HFF-Myc (cell line): ENCODE data around the gene ZNF592.
"Not testable (repeated sequence)": the region's sequence is repeated elsewhere in the genome, so short reads cannot be mapped to it uniquely, and the experiment has no call there.

Experiments used
- DNase-seq: peaks from one replicate; pipeline ENCODE4 v3.0.0-alpha.2; 2011; ENCODE audit warnings: low read depth; ENCODE audit errors: extremely low read depth
- H3K4me3 ChIP-seq: replicated peaks from 2 replicates; pipeline ENCODE4 v1.5.1; 2011; ENCODE audit warnings: low read depth, mild to moderate bottlenecking, control low read depth, low read length
- TF ChIP-seq, protein P1 (sequence below): IDR thresholded peaks from 2 replicates; pipeline ENCODE4 v1.5.1; 2012; ENCODE audit warnings: mild to moderate bottlenecking, low read depth, low read length, control low read depth; ENCODE audit errors: missing control alignments

ZNF592 gene

DNA sequence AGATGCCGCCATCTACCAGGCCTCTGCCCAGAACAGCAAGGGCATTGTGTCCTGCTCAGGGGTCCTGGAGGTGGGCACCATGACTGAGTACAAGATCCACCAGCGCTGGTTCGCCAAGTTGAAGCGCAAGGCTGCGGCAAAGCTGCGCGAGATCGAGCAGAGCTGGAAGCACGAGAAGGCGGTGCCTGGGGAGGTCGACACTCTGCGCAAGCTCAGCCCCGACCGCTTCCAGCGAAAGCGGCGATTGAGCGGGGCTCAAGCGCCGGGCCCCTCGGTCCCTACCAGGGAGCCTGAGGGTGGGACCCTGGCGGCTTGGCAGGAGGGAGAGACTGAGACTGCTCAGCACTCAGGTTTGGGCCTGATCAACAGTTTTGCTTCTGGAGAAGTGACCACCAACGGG lies 91.3 kb downstream of the ZNF592 start:
- H3K4me3 ChIP-seq, result no peak overlapping the region
- TF ChIP-seq, protein P1, sequence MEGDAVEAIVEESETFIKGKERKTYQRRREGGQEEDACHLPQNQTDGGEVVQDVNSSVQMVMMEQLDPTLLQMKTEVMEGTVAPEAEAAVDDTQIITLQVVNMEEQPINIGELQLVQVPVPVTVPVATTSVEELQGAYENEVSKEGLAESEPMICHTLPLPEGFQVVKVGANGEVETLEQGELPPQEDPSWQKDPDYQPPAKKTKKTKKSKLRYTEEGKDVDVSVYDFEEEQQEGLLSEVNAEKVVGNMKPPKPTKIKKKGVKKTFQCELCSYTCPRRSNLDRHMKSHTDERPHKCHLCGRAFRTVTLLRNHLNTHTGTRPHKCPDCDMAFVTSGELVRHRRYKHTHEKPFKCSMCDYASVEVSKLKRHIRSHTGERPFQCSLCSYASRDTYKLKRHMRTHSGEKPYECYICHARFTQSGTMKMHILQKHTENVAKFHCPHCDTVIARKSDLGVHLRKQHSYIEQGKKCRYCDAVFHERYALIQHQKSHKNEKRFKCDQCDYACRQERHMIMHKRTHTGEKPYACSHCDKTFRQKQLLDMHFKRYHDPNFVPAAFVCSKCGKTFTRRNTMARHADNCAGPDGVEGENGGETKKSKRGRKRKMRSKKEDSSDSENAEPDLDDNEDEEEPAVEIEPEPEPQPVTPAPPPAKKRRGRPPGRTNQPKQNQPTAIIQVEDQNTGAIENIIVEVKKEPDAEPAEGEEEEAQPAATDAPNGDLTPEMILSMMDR, result no peak
- DNase-seq, result no peak

DNA sequence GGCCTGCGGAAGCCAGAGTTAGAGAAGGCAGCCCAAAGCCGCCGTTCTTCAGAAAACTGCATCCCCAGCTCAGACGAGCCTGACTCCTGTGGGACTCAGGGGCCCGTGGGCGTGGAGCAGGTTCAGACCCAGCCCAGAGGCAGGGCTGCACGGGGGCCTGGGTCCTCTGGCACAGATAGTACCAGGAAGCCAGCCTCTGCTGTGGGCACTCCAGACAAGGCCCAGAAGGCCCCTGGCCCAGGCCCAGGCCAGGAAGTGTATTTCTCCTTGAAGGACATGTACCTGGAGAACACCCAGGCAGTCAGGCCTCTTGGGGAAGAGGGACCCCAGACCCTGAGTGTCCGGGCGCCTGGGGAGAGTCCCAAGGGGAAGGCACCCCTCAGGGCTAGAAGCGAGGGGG lies 91.9 kb downstream of the ZNF592 start:
- TF ChIP-seq, protein P1, result no peak
- no peak for DNase-seq
- no peak overlapping the region for H3K4me3 ChIP-seq

DNA sequence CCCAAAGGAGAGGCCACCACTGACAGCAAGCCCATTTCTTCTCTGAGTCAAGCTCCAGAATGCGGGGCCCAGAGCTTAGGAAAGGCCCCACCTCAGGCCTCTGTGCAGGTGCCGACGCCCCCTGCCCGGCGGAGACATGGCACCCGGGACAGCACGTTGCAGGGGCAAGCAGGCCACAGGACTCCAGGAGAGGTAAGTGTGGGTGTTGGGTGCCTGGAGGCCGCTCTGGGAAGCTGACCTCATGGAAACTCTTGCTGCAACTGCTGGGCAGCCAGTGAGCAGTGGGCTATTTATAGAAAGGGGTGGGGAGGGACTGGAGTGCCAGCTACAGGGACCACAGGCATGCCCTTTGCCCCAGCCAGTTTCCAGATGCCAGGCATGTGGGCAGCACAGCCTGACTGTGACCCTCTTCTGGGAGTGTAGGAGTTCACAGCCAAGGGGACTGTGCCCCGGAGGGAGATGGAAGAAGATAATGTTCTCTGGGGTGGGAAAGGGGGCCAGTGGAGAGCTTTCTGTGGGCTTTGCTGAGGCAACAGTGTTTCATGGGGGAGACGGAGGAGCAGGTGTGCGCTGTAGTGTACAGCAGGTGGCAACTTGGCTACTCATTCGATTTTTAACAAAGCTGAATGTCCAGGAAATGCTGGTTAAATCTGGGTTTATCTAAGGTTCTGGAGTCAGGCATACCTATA lies 92.5 kb downstream of the ZNF592 start:
- no peak overlapping the region for H3K4me3 ChIP-seq
- TF ChIP-seq, protein P1, result no peak
- DNase-seq, result no peak

DNA sequence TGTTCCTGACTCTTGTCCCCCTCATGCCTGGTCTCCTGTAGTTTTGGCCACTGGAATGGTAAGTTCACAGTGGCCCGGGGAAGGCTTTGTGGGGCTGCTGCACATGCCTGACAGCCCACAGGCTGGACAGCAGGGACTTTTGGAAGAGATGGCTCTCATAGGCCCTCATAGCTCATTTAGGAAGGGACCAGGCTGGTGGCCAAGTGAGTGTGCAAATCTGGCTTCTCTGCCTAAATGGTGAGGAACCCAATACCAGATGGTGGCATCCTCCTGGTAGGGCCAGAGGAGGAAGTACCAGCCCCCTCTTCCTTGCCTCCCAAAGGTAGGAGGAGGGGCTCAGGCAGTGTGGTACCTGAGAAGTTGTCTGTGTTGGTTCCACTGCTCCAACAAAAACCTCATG lies 94.4 kb downstream of the ZNF592 start:
- no peak for DNase-seq
- H3K4me3 ChIP-seq, result no peak overlapping the region
- TF ChIP-seq, protein P1, result no peak

DNA sequence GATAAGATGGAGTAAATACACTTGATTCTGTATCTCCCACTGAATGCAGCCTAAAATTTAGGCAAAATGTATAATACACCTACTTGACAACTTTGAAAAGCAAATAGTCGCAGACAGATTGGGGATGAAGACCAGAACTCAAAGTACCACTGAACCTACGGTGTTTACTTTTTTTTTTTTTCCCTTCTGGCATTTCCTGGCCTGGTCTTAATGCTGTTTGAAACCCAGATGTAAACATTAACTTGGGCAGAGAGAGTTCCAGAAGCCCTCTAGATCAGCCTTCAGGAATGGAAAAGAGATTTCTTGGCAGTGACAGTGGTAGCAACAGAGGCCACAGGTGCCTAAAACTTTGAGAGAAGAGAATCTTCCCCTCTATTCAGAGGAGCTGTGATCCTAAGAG lies 96.6 kb downstream of the ZNF592 start:
- no peak overlapping the region for H3K4me3 ChIP-seq
- TF ChIP-seq, protein P1, result no peak
- no peak for DNase-seq

DNA sequence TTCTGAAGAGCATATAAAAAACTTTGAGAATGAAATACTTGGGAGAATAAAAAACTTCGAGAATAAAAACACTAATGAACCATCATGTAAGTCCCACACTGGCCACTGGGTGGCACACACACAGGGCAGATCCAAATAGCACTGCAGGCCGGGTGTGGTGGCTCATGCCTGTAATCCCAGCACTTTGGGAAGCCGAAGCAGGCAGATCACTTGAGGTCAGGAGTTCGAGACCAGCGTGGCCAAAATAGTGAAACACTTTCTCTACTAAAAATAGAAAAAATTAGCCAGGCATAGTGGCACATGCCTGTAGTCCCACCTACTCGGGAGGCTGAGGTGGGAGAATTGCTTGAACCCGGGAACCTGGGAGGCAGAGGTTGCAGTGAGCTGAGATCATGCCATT lies 97.2 kb downstream of the ZNF592 start:
- not testable (repeated sequence) for DNase-seq, H3K4me3 ChIP-seq
- TF ChIP-seq, protein P1, result peak; percentile 65

DNA sequence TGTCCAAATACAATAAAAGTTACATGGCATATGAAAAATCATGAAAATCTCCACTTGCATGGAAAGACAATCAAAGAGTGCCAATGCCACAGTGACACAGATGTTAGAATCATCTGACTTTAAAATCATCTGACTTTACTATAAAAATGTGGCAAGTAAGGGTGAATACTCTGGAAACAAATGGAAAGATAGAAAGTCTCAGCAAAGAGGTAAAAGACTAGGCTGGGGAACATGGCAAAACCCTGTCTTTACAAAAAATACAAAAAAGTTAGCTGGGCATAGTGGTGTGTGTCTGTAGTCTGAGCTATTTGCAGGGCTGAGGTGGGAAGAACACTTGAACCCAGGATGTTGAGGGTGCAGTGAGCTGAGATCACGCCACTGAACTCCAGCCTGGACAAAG lies 97.9 kb downstream of the ZNF592 start:
- H3K4me3 ChIP-seq, result no peak overlapping the region
- TF ChIP-seq, protein P1, result no peak
- no peak for DNase-seq
